Muscle layer of duodenum (tissue), 2 donors: ENCODE measurements around the gene SLC43A3.

Source experiments
- H3K27ac ChIP-seq: one replicate; pipeline ENCODE4 v1.7.0; 2013; ENCODE audit warnings: mild to moderate bottlenecking, low read length
- H3K27me3 ChIP-seq: one replicate; pipeline ENCODE4 v1.7.0; 2013; ENCODE audit warnings: low read depth, mild to moderate bottlenecking, control low read depth, low read length
- H3K36me3 ChIP-seq, 2 donors: one replicate each; pipeline ENCODE4 v1.7.0; 2013; ENCODE audit warnings: low read length in 2 of 2, control low read depth in 1 of 2, mild to moderate bottlenecking in 1 of 2; ENCODE audit not compliant: insufficient read depth in 2 of 2, control insufficient read depth in 1 of 2
- H3K4me1 ChIP-seq, 2 donors: one replicate each; pipeline ENCODE4 v1.7.0; 2013; ENCODE audit warnings: low read length in 2 of 2, mild to moderate bottlenecking in 2 of 2, control low read depth in 1 of 2, moderate library complexity in 1 of 2; ENCODE audit not compliant: insufficient read depth in 2 of 2, control insufficient read depth in 1 of 2
- H3K4me3 ChIP-seq, 2 donors: one replicate each; pipeline ENCODE4 v1.7.0; 2013; ENCODE audit warnings: low read length in 2 of 2, low read depth in 1 of 2, mild to moderate bottlenecking in 1 of 2
- H3K9me3 ChIP-seq, 2 donors: one replicate each; pipeline ENCODE4 v1.7.0; 2013; ENCODE audit warnings: low read length in 2 of 2, control low read depth in 1 of 2, mild to moderate bottlenecking in 1 of 2; ENCODE audit not compliant: control insufficient read depth in 1 of 2
- donor health status: healthy.

SLC43A3 gene

GRCh38 chr11:57391539-57391938 lies 35.4 kb downstream of the SLC43A3 start:
- no peaks in the 10 kb centered on the region for H3K36me3 ChIP-seq

DNA sequence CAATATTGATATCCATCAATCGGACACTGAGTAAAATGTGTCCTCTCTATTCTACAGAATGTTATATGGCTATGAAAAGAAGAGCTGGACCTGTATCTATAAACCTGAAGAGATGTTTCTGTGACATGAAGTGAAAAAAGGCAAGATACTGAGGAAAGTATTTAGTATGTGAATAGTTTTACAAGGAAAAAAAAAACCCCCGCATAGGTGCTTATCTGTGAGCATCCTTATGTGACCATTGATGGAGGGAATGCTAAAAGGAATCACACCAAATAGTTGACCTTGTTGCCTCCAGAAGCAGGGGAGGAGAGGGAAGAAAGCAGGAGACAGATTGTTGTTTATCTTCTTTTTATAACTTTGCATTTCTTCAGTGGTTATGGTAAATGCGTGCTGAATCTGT lies 35.8 kb downstream of the SLC43A3 start:
- Histone ChIP-seq H3K36me3 (no peaks in the 10 kb centered on the region), H3K9me3 (no peaks in the 10 kb centered on the region), H3K4me3 (no peak overlapping the region), H3K4me1 (no peaks in the 10 kb centered on the region), H3K27ac (no peak overlapping the region), H3K27me3 (no peaks in the 10 kb centered on the region)

More at GRCh38 chr11:57391539-57391938, 35.4 kb downstream of the SLC43A3 start:
- Histone ChIP-seq H3K9me3 (no peaks in the 10 kb centered on the region), H3K27ac (no peak overlapping the region), H3K4me3 (no peak overlapping the region), H3K4me1 (no peaks in the 10 kb centered on the region), H3K27me3 (no peaks in the 10 kb centered on the region)

DNA sequence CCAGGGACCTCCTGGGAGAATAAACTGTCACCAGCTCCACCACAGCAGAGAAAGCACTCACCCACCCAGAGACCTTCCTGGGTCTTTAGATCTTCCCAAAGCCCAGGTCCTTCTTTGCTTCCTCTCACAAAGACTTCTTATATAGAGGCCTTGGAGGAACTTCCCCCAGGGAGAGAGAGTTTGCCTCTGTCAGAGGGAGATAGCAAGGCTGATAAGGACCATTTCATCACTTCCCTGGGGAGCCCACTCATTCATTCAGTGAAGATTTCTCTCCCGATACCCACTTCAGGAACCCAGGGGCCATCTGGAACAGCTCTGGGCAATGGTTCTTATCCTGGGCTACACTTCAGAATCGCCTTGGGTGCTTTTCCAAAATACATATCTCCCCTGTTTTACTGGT lies 36.4 kb downstream of the SLC43A3 start, which contains the start of gene PRG2:
Gene PRG2, minus strand, starts transcription at position 116 of the 400 bp plus-strand sequence. CDS start 706 bp downstream, outside the sequence.
- H3K4me1 ChIP-seq: no peaks in the 10 kb centered on the region
- no peaks in the 10 kb centered on the region for H3K9me3 ChIP-seq
- no peaks in the 10 kb centered on the region for H3K27me3 ChIP-seq
- no peaks in the 10 kb centered on the region for H3K36me3 ChIP-seq
- H3K4me3 ChIP-seq: no peak within 1 kb of the TSS
- no peak within 1 kb of the TSS for H3K27ac ChIP-seq

GRCh38 chr11:57387289-57388030 lies 39.5 kb downstream of the SLC43A3 start:
- Histone ChIP-seq H3K4me1 (no peaks in the 10 kb centered on the region), H3K27ac (no peak overlapping the region), H3K27me3 (no peaks in the 10 kb centered on the region), H3K4me3 (no peak overlapping the region), H3K36me3 (no peaks in the 10 kb centered on the region), H3K9me3 (no peaks in the 10 kb centered on the region)

DNA sequence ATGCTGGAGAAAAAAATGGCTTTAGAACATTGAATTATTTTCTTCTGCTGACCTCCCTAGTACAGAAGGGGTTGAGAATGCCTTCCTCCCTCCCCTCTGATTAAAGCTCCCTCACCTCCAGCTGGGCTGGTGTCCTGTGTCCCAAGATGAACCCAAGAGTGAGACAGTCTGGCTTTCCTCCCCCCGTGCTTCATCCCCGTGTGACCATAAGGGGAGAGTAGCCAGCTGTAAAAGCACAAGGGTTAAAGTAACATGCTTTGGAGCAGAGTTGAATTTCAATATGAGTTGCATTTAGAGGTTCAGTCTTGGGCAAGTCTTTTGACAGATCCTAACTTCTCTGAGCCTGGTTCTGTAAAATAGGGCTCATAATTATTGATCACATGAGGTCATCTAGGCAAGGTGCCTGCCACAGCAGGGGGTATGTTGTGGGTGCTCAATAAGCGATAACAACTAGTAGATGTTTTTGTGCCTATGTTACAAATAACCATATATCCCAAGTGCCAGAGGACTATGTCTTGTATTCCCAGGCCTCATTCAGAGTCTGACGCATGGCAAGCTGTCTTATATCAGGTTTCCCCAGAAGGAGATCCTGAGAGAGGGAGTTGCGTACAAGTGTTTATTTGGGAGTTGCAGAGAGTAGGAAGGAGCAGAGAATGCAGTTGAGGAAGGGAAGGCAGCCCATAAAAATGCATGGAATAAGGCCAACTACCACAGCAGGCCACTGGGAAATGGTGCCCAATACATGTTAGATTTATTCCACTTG lies 40.6 kb downstream of the SLC43A3 start:
- Histone ChIP-seq H3K27ac (no peak overlapping the region), H3K36me3 (no peaks in the 10 kb centered on the region), H3K4me1 (no peaks in the 10 kb centered on the region), H3K4me3 (no peak overlapping the region), H3K27me3 (no peaks in the 10 kb centered on the region), H3K9me3 (no peaks in the 10 kb centered on the region)

GRCh38 chr11:57380975-57381374 lies 45.9 kb downstream of the SLC43A3 start, which contains the start of gene PRG3:
Gene PRG3 (minus strand): TSS chr11:57381150. CDS start chr11:57380708, 442 bp downstream.
- Histone ChIP-seq H3K9me3 (no peaks in the 10 kb centered on the region), H3K4me3 (no peak within 1 kb of the TSS), H3K4me1 (no peaks in the 10 kb centered on the region), H3K27ac (no peak within 1 kb of the TSS), H3K27me3 (no peaks in the 10 kb centered on the region), H3K36me3 (no peaks in the 10 kb centered on the region)

DNA sequence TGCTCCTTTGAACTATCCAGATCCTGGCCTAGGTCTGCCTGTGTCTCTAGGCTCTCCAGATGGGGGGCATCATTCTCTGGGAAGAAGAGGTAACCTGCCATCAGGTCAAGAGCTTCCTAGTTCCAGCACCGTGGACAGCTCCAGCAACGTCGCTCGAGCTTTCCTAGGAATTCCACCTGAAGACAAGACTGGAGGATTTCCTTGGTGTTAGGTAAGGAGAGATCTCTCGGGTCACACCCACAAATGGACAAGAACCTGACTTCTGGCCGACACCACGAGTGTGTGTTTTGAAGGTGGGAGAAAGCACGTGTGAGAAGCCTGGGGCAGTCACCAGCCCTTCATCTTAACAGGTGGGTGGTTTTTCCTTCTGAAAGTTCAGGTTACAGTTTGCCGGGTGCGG lies 47.2 kb downstream of the SLC43A3 start:
- H3K36me3 ChIP-seq: no peaks in the 10 kb centered on the region
- no peaks in the 10 kb centered on the region for H3K4me1 ChIP-seq
- H3K4me3 ChIP-seq: no peak overlapping the region
- H3K9me3 ChIP-seq: no peaks in the 10 kb centered on the region
- H3K27me3 ChIP-seq: no peaks in the 10 kb centered on the region
- no peak overlapping the region for H3K27ac ChIP-seq

GRCh38 chr11:57378186-57378585 lies 48.7 kb downstream of the SLC43A3 start:
- Histone ChIP-seq H3K27ac (no peak overlapping the region), H3K36me3 (no peaks in the 10 kb centered on the region), H3K4me1 (no peaks in the 10 kb centered on the region), H3K4me3 (no peak overlapping the region), H3K9me3 (no peaks in the 10 kb centered on the region), H3K27me3 (no peaks in the 10 kb centered on the region)

DNA sequence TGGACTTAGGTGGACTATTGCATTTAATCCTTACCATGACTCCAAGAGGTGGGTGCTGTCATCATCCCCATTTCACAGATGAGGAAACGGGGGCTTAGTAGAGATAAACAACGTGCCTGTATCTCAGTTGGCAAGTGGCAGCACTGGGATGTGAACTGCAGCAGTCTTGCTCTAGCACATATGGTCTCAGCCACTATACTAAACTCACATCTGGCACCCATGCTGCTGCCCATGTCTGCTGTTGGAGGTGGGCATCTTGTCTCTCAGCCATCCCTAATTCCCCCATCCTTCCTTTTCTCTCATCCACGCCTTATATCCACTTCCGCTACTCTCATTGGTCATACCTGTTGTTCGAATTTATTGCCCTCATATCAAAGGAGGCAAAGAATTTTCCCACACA lies 49.8 kb downstream of the SLC43A3 start:
- H3K9me3 ChIP-seq: no peaks in the 10 kb centered on the region
- H3K27me3 ChIP-seq: no peaks in the 10 kb centered on the region
- no peaks in the 10 kb centered on the region for H3K4me1 ChIP-seq
- H3K36me3 ChIP-seq: no peaks in the 10 kb centered on the region
- H3K4me3 ChIP-seq: no peak overlapping the region
- no peak overlapping the region for H3K27ac ChIP-seq

GRCh38 chr11:57376095-57377090 lies 50.5 kb downstream of the SLC43A3 start:
- H3K27me3 ChIP-seq: no peaks in the 10 kb centered on the region
- H3K4me1 ChIP-seq: no peaks in the 10 kb centered on the region
- H3K27ac ChIP-seq: no peak overlapping the region
- H3K9me3 ChIP-seq: no peaks in the 10 kb centered on the region
- no peaks in the 10 kb centered on the region for H3K36me3 ChIP-seq
- H3K4me3 ChIP-seq: no peak overlapping the region

DNA sequence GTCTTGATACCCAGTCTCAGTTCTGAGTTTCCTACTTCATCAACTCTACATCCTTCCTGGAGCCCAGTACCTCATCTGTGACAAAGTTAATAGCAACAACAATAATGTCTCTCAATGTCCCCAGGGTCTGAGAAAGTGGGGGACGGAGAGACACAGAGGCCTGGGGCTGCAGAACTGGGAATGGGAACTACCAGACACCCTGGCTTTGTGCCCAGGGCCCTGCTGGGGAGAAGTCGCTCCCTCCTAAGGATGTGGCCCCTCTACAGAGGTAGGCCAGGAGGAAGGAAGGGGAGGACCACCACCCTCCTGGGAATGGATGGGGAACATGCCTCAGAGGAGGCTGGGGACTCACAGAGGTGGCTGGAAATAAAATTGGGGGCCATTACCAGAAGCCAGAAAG lies 51.4 kb downstream of the SLC43A3 start:
- H3K4me3 ChIP-seq: no peak overlapping the region
- H3K9me3 ChIP-seq: no peaks in the 10 kb centered on the region
- no peaks in the 10 kb centered on the region for H3K27me3 ChIP-seq
- no peak overlapping the region for H3K27ac ChIP-seq
- H3K4me1 ChIP-seq: no peaks in the 10 kb centered on the region
- H3K36me3 ChIP-seq: no peaks in the 10 kb centered on the region
